Measurements from ENCODE around the gene IQGAP2.

Gene IQGAP2

DNA sequence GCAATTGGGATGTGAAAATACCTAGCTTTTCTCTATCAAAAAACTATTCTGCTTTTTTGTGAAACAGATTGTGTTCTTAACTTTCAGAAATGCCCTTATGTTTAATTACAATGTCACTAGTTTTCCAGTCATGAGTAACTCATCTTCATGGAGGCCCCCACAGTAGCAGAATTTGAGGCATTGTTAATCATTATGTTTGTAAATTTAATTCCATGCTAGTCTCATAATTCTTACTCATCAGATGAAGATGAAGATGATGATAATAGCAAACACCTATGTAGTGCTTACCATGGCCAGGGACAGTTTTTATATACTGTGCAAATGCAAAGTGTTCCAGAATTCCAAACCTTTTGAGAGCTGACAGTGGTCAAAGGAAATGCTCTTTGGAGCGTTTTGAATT, 285.1 kb downstream of the IQGAP2 start:
- H3K9ac ChIP-seq (ENCODE audit: low read length), result no peak overlapping the region
- H3K4me3 ChIP-seq (ENCODE audit: insufficient read depth, low read length, poor library complexity, severe bottlenecking), result no peak overlapping the region
- no peaks in the 10 kb centered on the region for H3F3A ChIP-seq (ENCODE audit: insufficient read depth)
- no peak overlapping the region for H3K4me2 ChIP-seq (ENCODE audit: low read depth, low read length, poor library complexity, severe bottlenecking)
- 0 out of 2 replicates have a peak, but pooled peaks cover 3% of the 10 kb centered on the region for H3K27me3 ChIP-seq (ENCODE audit: low read length)
- H3K36me3 ChIP-seq (ENCODE audit: low read length), result no peaks in the 10 kb centered on the region
- H3K79me2 ChIP-seq (ENCODE audit: insufficient read depth, low read length), result no peaks in the 10 kb centered on the region
- no peak overlapping the region for H3K27ac ChIP-seq (ENCODE audit: low read depth, low read length)
- H3K9me2 ChIP-seq (replicated peaks; ENCODE audit: insufficient read depth, low read length), result no peaks in the 10 kb centered on the region
- H4K20me1 ChIP-seq (ENCODE audit: low read depth, low read length), result no peaks in the 10 kb centered on the region
- H3K9me3 ChIP-seq (ENCODE audit: insufficient read depth, low read length), result no peaks in the 10 kb centered on the region
- no peak overlapping the region for H2AFZ ChIP-seq (ENCODE audit: low read depth, low read length, severe bottlenecking)
- TF ChIP-seq, protein P1, sequence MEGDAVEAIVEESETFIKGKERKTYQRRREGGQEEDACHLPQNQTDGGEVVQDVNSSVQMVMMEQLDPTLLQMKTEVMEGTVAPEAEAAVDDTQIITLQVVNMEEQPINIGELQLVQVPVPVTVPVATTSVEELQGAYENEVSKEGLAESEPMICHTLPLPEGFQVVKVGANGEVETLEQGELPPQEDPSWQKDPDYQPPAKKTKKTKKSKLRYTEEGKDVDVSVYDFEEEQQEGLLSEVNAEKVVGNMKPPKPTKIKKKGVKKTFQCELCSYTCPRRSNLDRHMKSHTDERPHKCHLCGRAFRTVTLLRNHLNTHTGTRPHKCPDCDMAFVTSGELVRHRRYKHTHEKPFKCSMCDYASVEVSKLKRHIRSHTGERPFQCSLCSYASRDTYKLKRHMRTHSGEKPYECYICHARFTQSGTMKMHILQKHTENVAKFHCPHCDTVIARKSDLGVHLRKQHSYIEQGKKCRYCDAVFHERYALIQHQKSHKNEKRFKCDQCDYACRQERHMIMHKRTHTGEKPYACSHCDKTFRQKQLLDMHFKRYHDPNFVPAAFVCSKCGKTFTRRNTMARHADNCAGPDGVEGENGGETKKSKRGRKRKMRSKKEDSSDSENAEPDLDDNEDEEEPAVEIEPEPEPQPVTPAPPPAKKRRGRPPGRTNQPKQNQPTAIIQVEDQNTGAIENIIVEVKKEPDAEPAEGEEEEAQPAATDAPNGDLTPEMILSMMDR (IDR thresholded peaks at IDR 0.05; ENCODE audit: insufficient read depth, low read length, poor library complexity, severe bottlenecking), result no peak
- no peak for TF ChIP-seq EZH2phosphoT487 (conservative IDR thresholded peaks at IDR 0.05; ENCODE audit: low read length)

DNA sequence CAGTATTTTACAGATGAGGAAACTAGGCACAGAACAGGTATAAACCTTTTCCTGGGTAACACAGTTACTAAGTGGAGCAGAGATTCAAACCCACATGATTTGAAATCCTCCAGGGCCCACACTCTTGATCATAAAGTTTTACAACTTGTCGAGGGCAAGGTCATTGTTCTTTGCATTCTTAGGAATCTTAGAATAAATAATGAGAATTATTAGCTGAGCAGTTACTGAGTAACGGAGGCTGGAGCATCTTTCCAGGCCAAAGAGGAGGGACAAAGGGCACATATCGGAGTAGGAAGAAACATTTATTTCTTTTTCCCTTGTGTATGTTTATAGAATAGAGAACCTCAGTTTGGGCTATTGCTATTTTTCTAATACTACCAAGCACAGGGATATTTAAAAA, 285.8 kb downstream of the IQGAP2 start:
- Histone ChIP-seq H3K27ac (ENCODE audit: low read depth, low read length) (no peak overlapping the region), H4K20me1 (ENCODE audit: low read depth, low read length) (no peaks in the 10 kb centered on the region), H3K4me2 (ENCODE audit: low read depth, low read length, poor library complexity, severe bottlenecking) (no peak overlapping the region), H3K36me3 (ENCODE audit: low read length) (no peaks in the 10 kb centered on the region), H3K79me2 (ENCODE audit: insufficient read depth, low read length) (no peaks in the 10 kb centered on the region), H3K9ac (ENCODE audit: low read length) (no peak overlapping the region), H3K9me2 (replicated peaks; ENCODE audit: insufficient read depth, low read length) (no peaks in the 10 kb centered on the region), H3K9me3 (ENCODE audit: insufficient read depth, low read length) (no peaks in the 10 kb centered on the region), H3K4me3 (ENCODE audit: insufficient read depth, low read length, poor library complexity, severe bottlenecking) (no peak overlapping the region), H3K27me3 (ENCODE audit: low read length) (0 out of 2 replicates have a peak, but pooled peaks cover 3% of the 10 kb centered on the region), H3F3A (ENCODE audit: insufficient read depth) (no peaks in the 10 kb centered on the region), H2AFZ (ENCODE audit: low read depth, low read length, severe bottlenecking) (no peak overlapping the region)
- TF ChIP-seq EZH2phosphoT487 (conservative IDR thresholded peaks at IDR 0.05; ENCODE audit: low read length), result no peak
- TF ChIP-seq, protein P1 (IDR thresholded peaks at IDR 0.05; ENCODE audit: insufficient read depth, low read length, poor library complexity, severe bottlenecking), result no peak

DNA sequence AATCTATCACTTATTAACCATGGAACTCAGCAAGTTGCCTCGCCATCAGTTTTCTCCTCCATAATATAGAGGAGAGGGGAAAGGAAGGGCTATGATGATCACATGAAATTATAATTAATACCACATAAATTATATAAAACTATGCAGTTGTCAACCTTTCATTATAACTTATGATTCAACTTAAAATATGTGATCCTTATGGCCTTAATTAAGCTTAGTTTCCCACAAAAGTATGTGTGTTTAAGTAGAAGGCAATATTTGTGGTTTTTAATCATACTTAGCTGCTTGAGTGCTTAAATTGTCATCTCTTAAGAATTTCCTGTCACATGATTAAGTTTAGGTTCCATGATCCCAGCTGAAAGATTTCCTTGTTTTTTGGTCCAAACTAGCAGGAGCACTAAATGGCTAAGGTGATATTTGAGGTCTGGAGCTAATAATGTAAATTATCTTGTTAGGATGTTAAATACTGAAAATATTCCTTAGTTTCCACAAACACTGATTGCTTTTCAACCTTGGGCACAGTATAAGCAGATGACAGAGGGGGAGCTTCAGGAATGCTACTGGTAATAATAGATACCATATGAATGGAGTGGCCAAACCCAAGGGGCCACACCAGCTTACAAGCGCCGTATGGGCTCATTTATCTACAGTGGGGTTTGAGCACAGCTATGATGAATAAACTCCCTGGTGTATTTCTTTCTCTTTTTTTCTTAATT, 286.4 kb downstream of the IQGAP2 start:
- TF ChIP-seq, protein P1 (IDR thresholded peaks at IDR 0.05; ENCODE audit: insufficient read depth, low read length, poor library complexity, severe bottlenecking), result no peak
- TF ChIP-seq EZH2phosphoT487 (conservative IDR thresholded peaks at IDR 0.05; ENCODE audit: low read length), result no peak
- no peaks in the 10 kb centered on the region for H3F3A ChIP-seq (ENCODE audit: insufficient read depth)
- no peaks in the 10 kb centered on the region for H3K79me2 ChIP-seq (ENCODE audit: insufficient read depth, low read length)
- H3K9ac ChIP-seq (ENCODE audit: low read length), result no peak overlapping the region
- no peaks in the 10 kb centered on the region for H4K20me1 ChIP-seq (ENCODE audit: low read depth, low read length)
- no peak overlapping the region for H3K4me3 ChIP-seq (ENCODE audit: insufficient read depth, low read length, poor library complexity, severe bottlenecking)
- H3K27ac ChIP-seq (ENCODE audit: low read depth, low read length), result no peak overlapping the region
- H3K9me2 ChIP-seq (replicated peaks; ENCODE audit: insufficient read depth, low read length), result no peaks in the 10 kb centered on the region
- no peaks in the 10 kb centered on the region for H3K36me3 ChIP-seq (ENCODE audit: low read length)
- no peak overlapping the region for H3K4me2 ChIP-seq (ENCODE audit: low read depth, low read length, poor library complexity, severe bottlenecking)
- H3K9me3 ChIP-seq (ENCODE audit: insufficient read depth, low read length), result no peaks in the 10 kb centered on the region
- no peak overlapping the region for H2AFZ ChIP-seq (ENCODE audit: low read depth, low read length, severe bottlenecking)
- H3K27me3 ChIP-seq (ENCODE audit: low read length), result 0 out of 2 replicates have a peak, but pooled peaks cover 3% of the 10 kb centered on the region

All from SU-DHL-6 (cell line).